ENCODE measurements around the gene SLC9A9.

DNA sequence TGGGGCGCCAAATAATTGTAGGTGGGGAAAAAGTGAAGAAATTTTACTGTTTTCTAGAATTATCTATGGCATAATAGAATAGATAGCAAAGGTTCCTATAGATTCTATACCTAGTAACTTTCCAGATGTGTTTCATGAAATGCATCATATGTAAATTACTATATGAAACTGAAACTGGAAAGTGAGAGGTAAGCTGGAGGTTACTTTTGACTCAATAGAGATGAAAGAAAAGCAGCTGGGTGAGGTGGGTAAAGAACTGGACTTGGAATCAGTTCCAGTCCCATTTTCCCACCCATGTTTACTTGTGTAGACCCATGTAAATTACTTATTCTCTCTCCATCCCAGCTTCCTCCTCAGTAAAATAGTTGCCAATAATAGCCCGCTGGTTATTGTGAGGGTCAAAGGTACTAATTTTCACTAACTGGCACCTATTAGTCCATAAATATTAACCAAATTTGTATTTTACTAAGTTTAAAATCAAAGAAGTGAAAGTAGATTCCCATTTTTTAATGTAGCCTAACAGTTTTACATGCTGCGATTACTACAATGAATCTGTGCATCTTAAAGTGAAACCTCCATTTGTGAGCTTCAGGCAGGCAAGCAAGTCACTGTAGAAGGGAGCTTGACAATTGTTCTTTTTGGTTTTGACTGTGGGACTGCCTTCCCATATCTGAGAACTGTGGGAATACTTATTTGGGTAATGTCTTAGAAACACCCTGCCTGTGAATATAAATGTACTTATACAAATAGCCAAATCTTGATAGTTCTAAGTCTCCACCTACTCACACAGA lies 312.1 kb downstream of the SLC9A9 start:
- TF ChIP-seq ESRRG (CRISPR knock-in tag; IDR thresholded peaks at IDR 0.05), result no peak
- TF ChIP-seq, protein P1, sequence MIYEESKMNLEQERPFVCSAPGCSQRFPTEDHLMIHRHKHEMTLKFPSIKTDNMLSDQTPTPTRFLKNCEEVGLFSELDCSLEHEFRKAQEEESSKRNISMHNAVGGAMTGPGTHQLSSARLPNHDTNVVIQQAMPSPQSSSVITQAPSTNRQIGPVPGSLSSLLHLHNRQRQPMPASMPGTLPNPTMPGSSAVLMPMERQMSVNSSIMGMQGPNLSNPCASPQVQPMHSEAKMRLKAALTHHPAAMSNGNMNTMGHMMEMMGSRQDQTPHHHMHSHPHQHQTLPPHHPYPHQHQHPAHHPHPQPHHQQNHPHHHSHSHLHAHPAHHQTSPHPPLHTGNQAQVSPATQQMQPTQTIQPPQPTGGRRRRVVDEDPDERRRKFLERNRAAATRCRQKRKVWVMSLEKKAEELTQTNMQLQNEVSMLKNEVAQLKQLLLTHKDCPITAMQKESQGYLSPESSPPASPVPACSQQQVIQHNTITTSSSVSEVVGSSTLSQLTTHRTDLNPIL (CRISPR knock-in tag; IDR thresholded peaks at IDR 0.05; ENCODE audit: low read depth), result no peak
- no peak for TF ChIP-seq ARNTL (CRISPR knock-in tag; IDR thresholded peaks at IDR 0.05; ENCODE audit: borderline replicate concordance, low read depth)
- TF ChIP-seq RARB (CRISPR knock-in tag; IDR thresholded peaks at IDR 0.05), result no peak
- TF ChIP-seq BACH2 (CRISPR knock-in tag; IDR thresholded peaks at IDR 0.05; ENCODE audit: borderline replicate concordance), result no peak
- no peak for TF ChIP-seq TSHZ2 (CRISPR knock-in tag; IDR thresholded peaks at IDR 0.05)
- TF ChIP-seq GLIS3 (CRISPR knock-in tag; IDR thresholded peaks at IDR 0.05), result no peak
- no peak for TF ChIP-seq ZFP30 (CRISPR knock-in tag; IDR thresholded peaks at IDR 0.05)
- no peak for TF ChIP-seq OSR1 (CRISPR knock-in tag; IDR thresholded peaks at IDR 0.05)
